GF-D8 (cell line): Measurements from ENCODE around the gene SPINK8.
"Not testable (repeated sequence)": the region's sequence is repeated elsewhere in the genome, so short reads cannot be mapped to it uniquely, and the experiment has no call there.

ENCODE experiments used
- DNase-seq: peaks from one replicate; lab custom pipeline; 2025; lab: John Stamatoyannopoulos, UW

Gene SPINK8

GRCh38 chr3:48276911-48277641, 56.4 kb downstream of the SPINK8 start:
- DNase-seq, result no peak

- no peak for DNase-seq
Observed at GRCh38 chr3:48275287-48276027, 58.0 kb downstream of the SPINK8 start.

- DNase-seq, result no peak
Observed at GRCh38 chr3:48274452-48274851, 59.0 kb downstream of the SPINK8 start.

- peak; percentile 12 for DNase-seq
Observed at GRCh38 chr3:48273594-48274211, 59.8 kb downstream of the SPINK8 start.

- no peak for DNase-seq
Observed at GRCh38 chr3:48271763-48272498, 61.5 kb downstream of the SPINK8 start.

- not testable (repeated sequence) for DNase-seq
Observed at GRCh38 chr3:48271223-48271622, 62.2 kb downstream of the SPINK8 start.

- no peak for DNase-seq
Observed at GRCh38 chr3:48270306-48270705, 63.2 kb downstream of the SPINK8 start.

- no peak for DNase-seq
Observed at GRCh38 chr3:48269592-48269991, 63.9 kb downstream of the SPINK8 start.

GRCh38 chr3:48268936-48269561, 64.4 kb downstream of the SPINK8 start:
- no peak for DNase-seq

- DNase-seq, result no peak
Observed at GRCh38 chr3:48268381-48268935, 65.0 kb downstream of the SPINK8 start.

GRCh38 chr3:48267782-48268181, 65.7 kb downstream of the SPINK8 start:
- no peak for DNase-seq

GRCh38 chr3:48258530-48258929, 74.9 kb downstream of the SPINK8 start:
- DNase-seq, result no peak
